ENCODE measurements around the gene ABLIM1.
A peak's percentile ranks its signal among the peaks of the same experiment; 100 is the strongest.

- TF ChIP-seq CTCF (IDR thresholded peaks at IDR 0.05) (no peak), POLR2A (IDR thresholded peaks at IDR 0.05; ENCODE audit: low read depth) (no peak), POLR2AphosphoS5 (IDR thresholded peaks at IDR 0.05) (peak; percentile 64 to 66)
Measured at GRCh38 chr10:114479307-114479706, 178.8 kb downstream of the ABLIM1 start.

Measured in esophagus muscularis mucosa (tissue), 3 donors.